NCI-H2081 (cell line): Measurements from ENCODE around the gene BRICD5.
A peak's percentile ranks its signal among the peaks of the same experiment; 100 is the strongest.
"Not testable (repeated sequence)": the region's sequence is repeated elsewhere in the genome, so short reads cannot be mapped to it uniquely, and the experiment has no call there.

ENCODE experiments used
- DNase-seq, 2 experiments: peaks; one replicate each; lab custom pipeline; 2025; lab: John Stamatoyannopoulos, UW

BRICD5 gene

DNA sequence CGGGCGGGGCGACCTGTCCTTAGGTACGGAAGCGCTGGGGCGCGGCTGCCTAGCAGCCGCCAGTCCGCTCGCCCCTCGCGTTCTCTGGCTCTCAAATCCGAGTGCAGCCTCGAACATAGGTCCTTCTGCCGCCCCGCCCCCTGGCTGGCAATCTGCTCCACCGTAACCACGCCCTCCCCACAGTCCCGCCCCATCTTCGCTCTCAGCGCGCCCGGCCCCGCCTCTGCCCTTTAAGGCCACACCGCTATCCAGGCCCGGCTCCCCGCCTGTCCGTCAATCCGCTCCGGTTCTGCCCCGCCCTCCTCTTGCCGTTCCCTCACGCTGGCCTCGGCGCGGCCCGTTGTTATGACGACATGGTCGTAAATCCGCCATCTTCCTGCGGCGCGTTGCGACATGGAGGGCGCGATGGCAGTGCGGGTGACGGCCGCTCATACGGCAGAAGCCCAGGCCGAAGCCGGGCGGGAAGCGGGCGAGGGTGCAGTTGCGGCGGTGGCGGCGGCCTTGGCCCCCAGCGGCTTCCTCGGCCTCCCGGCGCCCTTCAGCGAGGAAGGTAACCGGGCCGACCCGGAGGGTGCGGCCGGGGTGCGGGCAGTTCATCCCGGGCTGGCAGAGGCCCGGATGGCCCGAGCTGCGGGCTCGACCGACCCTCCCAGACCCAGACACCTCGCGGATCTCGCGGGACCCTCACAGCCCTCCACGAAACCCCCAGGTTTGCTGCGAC is 12.7 kb upstream of the BRICD5 start, which contains the start of gene E4F1:
TSS of gene E4F1 (plus strand) at position 371 of the 721 bp plus-strand sequence. CDS start at position 394, 23 bp downstream.
- DNase-seq: peak; percentile 99

DNA sequence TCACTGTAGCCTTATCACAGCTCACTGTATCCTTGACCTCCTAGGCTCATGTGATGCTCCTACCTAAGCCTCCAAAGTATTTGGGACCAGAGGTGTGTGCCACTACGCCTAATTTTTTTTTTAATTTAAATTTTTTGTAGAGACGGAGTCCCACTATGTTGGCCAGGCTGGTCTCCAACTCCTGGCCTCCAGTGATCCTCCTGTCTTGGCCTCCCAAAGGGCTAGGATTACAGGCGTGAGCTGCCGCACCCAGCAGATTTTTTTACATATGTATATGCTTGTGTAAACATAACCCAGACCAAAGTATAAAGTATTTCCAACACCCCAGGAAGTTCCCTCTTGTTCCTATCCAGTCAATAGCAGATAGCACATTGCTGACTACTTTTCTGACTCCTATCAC is 5.7 kb upstream of the BRICD5 start:
- no peak for DNase-seq

DNA sequence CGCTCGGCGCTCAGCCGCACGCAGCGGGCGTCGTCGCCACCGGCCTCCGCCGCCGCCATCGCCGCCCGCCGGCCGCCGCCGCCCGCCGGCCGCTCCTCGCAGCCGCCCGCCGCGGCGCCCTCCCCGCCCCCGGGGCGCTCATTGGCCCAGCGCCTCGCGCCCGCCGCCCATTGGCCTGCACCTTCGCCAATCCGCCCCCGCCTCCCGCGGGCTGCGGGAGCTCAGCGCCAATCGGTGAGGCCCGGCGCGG is 4.0 kb upstream of the BRICD5 start, which contains the start of gene PGP:
TSS of gene PGP (minus strand) at position 122 of the 250 bp plus-strand sequence. CDS start at position 59, 63 bp downstream.
- no peak for DNase-seq

DNA sequence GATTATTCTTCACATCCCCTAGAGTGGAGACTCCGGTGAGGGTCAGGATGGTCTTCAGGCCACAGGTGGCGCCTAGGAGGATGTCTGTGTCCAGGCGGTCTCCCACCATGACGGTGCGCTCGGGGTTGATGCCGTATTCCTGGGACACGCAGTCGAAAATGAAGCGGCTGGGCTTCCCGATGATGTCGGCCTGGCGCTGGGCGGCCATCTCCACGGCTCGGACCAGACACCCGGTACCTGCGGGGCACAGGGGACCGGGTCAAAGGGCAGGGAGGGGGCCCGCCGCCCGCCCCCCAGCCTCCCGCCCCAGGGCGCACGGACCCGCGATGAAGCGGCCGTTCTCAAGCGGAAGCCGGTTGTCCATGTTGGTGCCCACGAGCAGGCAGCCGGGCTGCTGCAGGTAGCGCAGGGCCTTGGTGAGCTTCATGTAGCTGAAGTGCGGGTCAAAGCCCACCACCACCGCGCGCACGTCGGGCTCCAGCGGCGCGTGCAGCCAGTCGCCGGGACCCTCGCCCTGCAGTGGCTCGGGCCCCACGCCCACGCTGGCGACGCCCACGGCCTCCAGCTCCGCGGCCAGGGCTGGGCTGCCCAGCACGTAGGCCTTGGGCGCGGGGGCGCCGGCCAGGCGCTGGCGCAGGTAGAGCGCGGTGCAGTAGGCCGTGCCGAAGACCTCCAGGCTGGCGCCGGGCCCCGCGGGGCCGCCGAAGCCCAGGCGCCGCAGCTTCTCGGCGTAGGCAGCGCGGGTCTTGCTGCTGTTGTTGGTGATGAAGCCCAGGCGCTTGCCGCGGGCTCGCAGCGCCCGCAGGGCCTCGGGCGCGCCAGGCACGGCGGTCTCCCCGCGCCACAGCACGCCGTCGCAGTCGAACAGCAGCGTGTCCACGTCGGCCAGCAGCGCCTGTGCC is 3.4 kb upstream of the BRICD5 start:
- DNase-seq: no peak

DNA sequence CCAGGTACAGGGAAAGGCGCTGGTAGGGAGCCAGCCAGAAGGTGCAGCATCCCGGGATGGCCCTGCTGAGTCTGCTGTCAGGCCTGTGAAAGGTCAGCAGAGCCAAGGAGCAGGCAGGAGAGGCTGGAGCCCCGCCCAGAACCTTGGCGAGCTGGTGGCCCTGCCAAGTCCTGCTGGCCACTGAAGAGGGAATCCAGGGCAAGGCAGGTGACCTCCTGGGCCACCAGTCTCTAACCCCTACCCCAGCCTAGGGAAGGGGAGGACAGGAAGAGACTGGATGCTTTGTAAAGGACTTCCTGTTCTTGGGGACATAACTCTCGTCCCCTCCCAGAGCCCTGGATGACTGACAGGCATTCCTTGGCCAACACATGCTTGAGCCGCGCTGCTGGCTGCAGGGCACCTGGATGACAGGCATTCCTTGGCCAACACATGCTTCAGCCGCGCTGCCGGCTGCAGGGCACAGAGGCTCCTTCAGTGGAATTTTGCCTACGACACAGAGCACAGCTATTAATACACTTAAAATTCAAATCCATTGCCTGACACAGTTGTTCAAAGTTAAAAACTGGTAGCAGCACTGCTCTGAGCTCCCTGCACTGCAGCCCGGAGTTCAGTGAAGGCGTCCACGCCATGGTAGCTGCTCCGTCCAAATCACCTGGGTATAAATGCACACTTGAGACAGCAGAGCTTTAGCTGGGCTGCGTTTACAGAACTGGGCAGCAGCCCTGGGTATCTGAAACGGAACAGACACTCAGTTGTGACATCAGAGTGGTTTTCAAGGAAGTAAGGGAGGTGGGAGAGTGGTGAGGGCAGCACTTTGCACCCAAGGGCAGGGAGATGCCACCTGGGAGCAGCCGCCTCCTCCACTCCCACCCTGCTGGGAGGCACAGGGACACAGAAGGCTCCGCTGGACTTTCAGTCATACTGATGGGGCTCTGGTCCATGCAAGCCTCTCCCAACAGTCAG is 2.0 kb upstream of the BRICD5 start:
- DNase-seq: no peak

DNA sequence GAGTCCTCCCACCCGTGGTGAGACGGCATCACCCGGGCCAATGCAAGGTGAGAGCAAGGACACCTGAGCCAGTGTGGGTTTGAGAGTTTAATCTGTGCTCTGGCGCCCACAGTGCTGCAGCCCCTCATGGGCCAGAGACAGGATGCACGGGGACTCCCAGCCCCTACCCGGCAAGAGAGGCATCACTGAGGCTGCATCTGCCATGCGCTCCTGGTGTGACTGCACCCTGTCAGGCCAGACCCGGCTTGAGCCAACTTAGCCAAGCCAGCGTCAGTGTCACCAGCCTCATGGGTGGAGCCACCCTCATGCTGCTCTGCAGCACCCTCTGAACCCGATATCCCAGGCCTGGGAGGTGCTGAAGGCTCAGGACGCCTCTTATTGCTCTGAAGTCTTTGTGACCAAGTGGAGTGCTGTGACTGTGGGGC is 1.3 kb upstream of the BRICD5 start:
- DNase-seq: no peak

DNA sequence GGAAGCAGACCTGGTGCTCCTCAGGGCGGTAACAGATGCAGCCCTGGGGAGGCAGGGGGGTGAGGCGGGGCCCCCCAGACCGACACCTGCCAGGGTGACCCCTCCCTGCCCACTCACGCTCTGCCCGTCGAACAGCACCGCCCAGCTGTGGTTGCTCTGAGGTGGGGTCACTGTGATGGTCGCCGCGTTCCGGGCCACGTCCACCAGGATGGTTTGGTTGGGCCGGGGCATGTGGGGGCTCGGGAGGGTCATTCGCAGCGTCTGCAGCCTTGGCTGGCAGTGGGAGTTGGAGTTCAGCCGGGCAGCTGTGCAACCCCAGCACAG is 692 bp downstream of the BRICD5 start:
- no peak for DNase-seq

DNA sequence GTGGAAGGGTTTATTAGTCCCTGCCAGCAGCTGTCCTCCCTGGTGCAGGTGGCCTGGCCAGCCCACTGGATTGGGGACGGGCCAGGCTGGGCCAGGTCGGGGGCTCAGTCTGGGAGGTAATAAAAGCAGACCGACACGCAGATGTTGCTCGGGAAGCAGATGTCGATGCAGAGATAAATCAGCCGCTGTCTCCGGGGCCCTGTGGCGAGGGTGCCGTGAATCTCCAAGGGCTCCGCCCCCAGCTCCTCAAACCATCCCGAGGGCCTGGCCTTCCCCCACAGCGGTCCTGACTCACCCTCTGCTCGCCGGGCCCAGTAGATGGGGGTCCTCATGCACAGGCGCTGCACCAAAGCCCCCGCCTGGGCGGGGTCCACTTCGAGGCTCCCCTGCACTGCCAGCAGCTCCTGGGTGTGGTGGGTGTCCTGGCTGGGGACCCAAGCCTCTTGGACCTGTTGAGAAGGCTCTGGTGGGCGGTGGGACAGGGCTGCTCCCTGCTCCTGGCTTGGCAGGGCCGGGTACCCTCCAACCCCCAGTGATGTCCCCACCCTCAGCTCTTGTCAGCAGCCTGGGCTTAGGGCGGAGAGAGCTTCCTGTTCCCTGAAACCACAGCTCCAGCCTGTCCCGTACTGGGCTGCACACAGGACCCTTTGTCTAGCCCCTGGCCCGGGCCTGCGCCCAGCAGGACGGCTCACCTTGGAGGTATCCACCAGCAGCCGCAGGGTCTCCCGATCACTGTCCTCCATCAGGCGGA is 1.2 kb downstream of the BRICD5 start:
- no peak for DNase-seq

DNA sequence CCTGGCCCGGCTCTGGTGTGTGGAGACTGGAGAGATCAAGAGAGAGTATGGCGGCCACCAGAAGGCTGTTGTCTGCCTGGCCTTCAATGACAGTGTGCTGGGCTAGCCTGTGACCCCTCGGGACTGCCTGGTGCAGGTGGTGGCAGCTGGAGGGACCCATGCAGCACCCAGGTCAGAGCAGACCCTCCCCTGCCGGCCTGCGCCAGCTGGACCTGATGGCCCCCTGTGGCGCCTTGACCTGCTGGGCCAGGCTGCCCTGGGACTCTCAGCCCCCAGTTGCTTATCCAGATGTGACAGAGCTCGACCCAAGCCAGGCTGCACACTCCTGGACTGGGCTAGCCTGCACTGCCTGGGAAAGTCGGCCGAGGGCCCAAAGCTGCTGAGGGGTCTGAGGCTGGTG is 1.9 kb downstream of the BRICD5 start:
- DNase-seq: no peak

DNA sequence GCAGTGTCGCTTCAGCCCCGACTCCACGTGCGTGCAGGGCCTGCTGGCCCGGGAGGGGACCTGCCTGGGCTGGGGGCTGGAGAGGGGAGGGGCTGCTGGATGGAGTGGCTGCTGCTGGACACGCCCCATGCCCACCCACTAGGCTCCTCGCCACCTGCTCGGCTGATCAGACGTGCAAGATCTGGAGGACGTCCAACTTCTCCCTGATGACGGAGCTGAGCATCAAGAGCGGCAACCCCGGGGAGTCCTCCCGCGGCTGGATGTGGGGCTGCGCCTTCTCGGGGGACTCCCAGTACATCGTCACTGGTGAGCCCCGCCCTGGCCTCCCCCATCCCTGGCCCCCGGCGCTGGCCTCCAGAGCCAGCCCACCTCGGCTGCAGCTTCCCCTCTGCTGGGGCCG is 2.4 kb downstream of the BRICD5 start:
- DNase-seq: peak in 1 of 2 experiments; percentile 50

DNA sequence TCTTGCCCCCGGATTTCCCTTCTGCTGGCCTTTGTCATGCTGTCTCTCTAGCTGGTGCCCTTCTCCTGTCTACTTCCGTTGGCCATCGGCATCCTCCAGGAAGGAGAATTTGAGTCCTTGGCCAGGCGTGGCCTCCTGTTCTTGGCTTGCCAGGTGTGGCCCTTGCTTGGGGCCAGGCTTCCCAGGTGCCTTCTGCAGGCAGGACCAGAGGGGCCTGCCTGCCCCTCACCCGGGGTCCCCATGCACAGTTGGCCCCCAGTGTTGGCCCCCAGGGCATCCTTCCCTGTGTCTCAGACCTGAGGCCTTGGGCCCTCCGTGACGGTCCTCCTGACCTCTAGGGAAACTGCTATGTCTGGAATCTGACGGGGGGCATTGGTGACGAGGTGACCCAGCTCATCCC is 2.8 kb downstream of the BRICD5 start:
- DNase-seq: no peak

DNA sequence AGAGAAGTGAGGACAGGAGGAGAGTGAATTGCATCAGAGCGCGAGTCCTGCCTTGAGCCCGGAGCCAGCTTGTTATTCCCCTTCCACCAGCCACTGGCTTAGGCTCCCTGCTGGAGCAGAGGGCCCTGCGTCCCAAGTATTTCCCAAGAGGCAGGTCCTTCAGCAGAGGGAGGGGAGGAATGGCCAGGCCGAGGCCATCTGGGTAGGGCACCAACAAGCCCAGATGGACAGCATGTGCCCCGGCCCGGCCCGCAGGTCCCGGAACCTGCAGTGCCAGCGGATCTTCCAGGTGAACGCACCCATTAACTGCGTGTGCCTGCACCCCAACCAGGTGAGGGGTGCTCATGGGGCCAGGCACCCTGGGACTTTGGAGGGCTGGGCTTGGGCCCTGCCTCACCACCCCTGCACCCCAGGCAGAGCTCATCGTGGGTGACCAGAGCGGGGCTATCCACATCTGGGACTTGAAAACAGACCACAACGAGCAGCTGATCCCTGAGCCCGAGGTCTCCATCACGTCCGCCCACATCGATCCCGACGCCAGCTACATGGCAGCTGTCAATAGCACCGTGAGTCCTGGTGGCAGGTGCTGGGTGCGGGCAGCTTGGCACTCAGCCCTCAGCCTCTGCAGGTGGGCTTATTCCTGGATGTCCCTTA is 3.8 kb downstream of the BRICD5 start:
- DNase-seq: peak in 1 of 2 experiments; percentile 30

DNA sequence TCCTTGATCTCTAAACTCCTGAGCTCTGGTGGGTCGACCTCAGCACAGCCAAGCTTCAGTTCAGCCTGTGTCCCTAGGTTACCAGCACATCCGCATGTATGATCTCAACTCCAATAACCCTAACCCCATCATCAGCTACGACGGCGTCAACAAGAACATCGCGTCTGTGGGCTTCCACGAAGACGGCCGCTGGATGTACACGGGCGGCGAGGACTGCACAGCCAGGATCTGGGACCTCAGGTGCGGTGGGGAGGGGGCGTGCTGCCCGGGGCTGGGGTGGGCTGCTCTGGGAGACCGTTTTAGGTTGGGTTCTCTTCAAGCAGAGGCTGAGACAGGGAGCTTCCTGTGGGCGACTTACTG is 4.3 kb downstream of the BRICD5 start:
- DNase-seq: no peak

DNA sequence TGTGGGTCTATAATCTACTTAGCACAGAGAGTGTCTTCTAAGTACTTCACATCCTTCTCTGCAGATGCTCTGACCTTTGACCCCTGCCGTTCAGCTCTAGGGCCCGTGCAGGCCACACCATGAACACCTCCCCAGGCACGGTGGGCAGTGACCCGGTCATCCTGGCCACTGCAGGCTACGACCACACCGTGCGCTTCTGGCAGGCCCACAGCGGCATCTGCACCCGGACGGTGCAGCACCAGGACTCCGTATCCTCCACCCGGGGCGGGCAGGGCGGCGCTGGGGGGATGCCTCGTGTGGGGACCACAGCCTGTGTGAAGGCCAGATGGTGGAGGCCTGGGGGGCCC is 4.7 kb downstream of the BRICD5 start:
- DNase-seq: no peak

DNA sequence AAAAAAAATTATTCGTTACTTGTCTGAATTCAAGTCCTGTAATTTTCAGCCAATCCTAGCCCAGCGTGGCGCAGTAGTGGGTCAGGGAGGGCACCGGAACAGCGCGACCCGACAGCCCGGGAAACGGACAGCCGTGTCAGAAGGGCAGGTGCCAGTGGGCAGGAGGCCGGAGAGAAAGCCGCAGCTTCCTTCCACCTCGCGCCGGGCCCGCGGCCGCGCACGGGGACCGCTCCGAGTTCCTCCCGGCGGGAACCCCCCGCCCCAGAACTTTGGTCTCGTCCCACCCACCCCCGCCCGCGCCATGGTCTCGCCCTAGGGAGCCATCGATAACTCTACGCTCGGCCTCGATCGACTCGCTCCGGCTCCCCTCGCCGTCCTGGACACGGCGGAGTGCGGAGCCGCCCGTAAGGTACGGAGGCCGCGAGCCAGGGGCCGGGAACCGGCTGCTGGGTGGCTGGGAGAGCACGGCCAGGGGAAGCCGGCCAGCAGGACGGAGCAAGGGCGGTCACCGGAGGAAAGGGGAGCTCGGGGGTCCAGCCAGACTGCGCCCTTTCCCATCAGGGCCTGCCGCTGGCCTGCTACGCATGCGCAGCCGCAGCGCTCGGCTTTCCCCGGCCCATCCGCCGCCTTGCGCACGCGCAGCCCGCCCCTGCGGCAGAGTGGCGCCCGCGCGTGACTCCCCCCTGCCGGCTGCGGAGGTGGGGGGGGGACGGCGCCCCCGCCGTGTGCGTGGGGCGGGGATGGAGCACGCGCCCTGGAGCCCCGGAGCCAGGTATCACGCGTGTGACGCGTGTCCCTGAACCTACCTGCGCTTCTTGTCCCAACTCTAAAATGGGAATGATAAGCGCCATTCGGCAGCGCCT is 5.3 kb downstream of the BRICD5 start, which contains the start of gene MLST8:
TSS of gene MLST8 (plus strand) at position 351 of the 863 bp plus-strand sequence. CDS start 632 bp downstream, outside the sequence.
- peak; percentile 79 to 82 for DNase-seq

DNA sequence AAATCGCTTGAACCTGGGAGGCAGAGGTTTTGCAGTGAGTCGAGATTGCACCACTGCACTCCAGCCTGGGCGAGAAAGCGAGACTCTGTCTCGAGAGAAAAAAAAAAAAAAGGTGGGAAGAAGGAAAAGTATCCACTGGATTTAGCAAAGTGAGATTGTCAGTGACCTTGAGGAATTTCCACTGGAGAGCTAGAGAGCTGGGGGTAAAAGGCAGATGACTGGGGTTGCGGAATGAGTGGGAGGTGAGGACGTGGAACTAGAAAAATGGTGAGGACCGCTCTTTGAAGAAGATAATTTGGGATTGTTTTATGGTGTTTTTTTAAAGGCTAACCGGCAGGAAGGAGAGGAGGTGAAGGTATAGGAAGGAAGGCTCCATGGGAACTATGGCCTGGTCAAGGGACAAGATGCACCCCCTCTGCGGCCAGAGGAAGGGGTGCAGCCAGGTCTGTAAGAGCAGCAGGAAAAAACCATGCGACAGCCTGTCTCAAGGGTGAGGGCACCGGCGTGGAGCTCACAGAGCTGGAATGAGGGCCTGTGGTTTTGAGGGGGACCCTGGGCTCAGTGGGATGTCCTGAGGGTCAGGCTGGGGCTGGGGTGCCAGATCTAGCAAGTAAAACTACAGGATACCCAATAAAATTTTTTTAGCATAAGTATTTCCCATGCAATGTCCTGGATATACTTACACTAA is 6.1 kb downstream of the BRICD5 start:
- no peak for DNase-seq

DNA sequence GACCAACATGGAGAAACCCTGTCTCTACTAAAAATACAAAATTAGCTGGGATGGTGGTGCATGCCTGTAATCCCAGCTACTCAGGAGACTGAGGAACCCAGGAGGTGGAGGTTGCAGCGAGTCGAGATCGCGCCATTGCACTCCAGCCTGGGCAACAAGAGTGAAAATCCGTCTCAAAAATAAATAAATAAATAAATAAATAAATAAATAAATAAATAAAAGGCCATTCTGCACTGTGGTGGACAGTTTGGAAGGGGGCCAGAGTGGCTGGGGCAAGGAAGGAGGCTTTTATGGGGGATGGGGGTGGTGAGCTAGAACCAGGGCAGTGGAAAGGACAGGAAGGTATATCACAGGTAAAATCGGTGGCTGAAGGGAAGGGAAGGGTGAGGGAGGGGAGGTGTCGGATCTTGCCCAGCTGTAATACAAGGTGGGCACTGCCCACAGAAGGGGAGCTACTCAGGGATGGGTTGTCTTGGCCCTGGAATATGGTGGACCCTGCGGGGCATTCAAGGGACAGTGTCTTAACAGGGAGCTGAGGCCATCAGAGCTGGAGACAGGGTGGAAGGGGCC is 7.5 kb downstream of the BRICD5 start:
- not testable (repeated sequence) for DNase-seq

DNA sequence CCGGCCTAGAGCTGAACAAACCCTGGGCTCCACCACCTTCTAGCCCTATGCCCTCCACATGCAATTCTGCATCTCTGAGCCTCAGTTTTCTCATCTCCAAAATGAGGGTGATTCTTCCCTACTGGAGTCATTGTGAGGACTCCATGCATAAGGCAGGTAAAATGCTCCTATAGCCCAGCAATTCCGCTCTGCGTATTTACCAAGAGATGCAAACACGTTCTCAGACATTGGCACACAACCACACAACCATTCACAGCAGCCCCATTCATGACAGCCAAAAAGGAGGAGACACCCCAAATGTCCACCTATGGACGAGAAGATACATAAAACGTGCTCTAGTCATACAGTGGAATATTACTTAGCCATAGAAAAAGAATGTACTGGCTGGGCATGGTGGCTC is 10.3 kb downstream of the BRICD5 start:
- no peak for DNase-seq

DNA sequence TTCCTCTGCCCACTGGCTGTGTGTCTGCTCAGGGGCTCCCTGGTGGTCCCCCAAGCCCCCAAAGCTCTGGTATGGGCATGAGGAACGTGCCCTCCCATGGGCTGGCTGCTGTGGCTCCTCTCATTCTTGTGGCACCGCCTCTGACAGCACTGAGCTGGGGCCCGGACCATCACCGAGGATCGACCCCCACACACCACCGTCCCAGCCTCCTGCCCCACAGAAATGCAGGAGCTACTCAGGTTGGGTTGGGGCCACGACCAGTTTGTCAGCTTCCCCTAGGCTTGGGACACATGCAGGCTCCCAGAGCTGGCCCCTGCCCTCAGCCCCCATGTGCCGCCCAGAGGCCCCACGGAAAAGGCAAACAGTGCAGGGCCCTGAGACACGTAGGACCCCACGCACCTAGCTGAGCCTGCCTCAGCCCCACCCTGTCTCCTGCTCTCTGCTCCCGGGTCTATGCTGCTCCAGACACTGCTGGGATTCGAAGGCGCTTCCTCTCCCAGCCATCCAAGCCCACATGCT is 11.0 kb downstream of the BRICD5 start:
- DNase-seq: no peak
